ENCODE data around the gene ATF7. TPM values are rescaled to one million over a fixed set of nuclear protein-coding genes. Genes with fewer than 3 reads are reported as not detected.

ATF7 gene
- total and polyA plus RNA-seq, 10 donors, result 6.5 to 52.8 (median 35.4) TPM

DNA sequence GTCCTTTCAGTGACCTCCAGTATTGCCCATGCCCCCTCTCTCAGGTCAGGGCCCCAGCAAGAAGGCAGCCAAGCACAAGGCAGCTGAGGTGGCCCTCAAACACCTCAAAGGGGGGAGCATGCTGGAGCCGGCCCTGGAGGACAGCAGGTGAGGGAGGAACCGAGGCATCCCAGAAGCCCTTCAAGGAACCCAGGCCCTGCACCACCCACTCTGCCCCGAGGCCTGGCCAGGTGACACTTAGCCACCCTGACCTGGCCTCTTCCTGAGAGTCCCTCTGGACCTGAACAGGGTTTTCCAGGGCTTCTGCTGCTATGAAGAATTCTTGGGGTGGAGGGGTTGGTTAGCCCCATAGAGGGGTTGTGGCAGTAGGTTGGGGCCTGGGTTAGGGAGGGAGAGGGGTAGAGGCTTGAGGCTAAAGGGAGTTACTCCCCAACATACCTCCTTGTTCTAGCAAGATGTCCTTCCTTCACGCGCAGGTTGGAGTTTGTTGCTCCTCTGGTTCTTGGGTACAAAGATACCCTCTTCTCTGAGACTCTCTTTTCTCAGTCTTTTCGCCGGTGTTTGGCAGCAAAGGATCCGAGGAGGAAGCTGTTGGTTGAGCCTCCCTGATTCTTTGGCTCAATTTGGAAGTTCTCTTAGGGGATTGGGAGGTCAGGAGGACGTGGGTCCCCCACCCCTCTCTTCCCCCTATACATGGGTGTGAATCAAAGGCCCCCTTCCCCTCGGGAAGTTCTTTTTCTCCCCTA, 123.0 kb downstream of the ATF7 start:
- no peak for TF ChIP-seq POLR2A (IDR thresholded peaks at IDR 0.05)
- TF ChIP-seq CTCF (IDR thresholded peaks at IDR 0.05 in 8 of 11, conservative IDR thresholded peaks at IDR 0.05 in 3 of 11), result no peak
- no peak for TF ChIP-seq POLR2AphosphoS5 (IDR thresholded peaks at IDR 0.05)

GRCh38 chr12:53502331-53502730, 123.9 kb downstream of the ATF7 start:
- H3K27me3 ChIP-seq (replicated peaks in 1 of 7), result no peaks in the 10 kb centered on the region
- H3K4me1 ChIP-seq, result peaks cover 7 to 56% (median 42%) of the 10 kb centered on the region in 6 donors
- H3K27ac ChIP-seq, result peak overlapping the region in 5 of 8 donors; percentile 92 to 98 (median 96)
- H3K36me3 ChIP-seq, result peaks cover 0 to 46% (median 27%) of the 10 kb centered on the region in 6 donors
- H3K9me3 ChIP-seq, result no peaks in the 10 kb centered on the region
- no peak for TF ChIP-seq POLR2AphosphoS5 (IDR thresholded peaks at IDR 0.05)
- TF ChIP-seq CTCF (IDR thresholded peaks at IDR 0.05 in 8 of 11, conservative IDR thresholded peaks at IDR 0.05 in 3 of 11), result no peak
- no peak for TF ChIP-seq POLR2A (IDR thresholded peaks at IDR 0.05)
- intact Hi-C loops (cut with DNase I; ENCODE audit: low total_unique reads), result loop anchor here (10.0 kb wide), 1 partner anchor 48 kb away; the partner anchor contains the start of gene PCBP2
- no peak for DNase-seq
- peak overlapping the region in 5 of 8 donors; percentile 55 to 87 (median 64) for H3K4me3 ChIP-seq
- 70 to 86% (median 74%) methylated on average over 9 of the region's 9 CpGs for WGBS, 5 donors

More for the DNA sequence above, 123.0 kb downstream of the ATF7 start:
- WGBS, 5 donors, result 76 to 91% (median 83%) methylated on average over 9 to 10 of the region's 10 CpGs
- Histone ChIP-seq H3K27me3 (replicated peaks in 1 of 7) (no peaks in the 10 kb centered on the region), H3K27ac (peak overlapping the region in 5 of 8 donors; percentile 92 to 98 (median 96)), H3K4me1 (peaks cover 7 to 51% (median 40%) of the 10 kb centered on the region in 6 donors), H3K4me3 (no peak overlapping the region), H3K9me3 (no peaks in the 10 kb centered on the region), H3K36me3 (peaks cover 0 to 51% (median 30%) of the 10 kb centered on the region in 6 donors)
- no peak for DNase-seq
- intact Hi-C loops (cut with DNase I; ENCODE audit: low total_unique reads), result loop anchor here (10.0 kb wide), 1 partner anchor 48 kb away; the partner anchor contains the start of gene PCBP2

- DNase-seq, result peak; percentile 85
- TF ChIP-seq CTCF (IDR thresholded peaks at IDR 0.05 in 8 of 11, conservative IDR thresholded peaks at IDR 0.05 in 3 of 11) (no peak), POLR2A (IDR thresholded peaks at IDR 0.05) (no peak), POLR2AphosphoS5 (IDR thresholded peaks at IDR 0.05) (no peak)
- H3K9me3 ChIP-seq, result no peaks in the 10 kb centered on the region
- H3K27ac ChIP-seq, result peak overlapping the region; percentile 92 to 100 (median 96)
- H3K4me1 ChIP-seq, result peaks cover 7 to 62% (median 45%) of the 10 kb centered on the region in 6 donors
- peak overlapping the region; percentile 55 to 87 (median 66) for H3K4me3 ChIP-seq
- no peaks in the 10 kb centered on the region for H3K27me3 ChIP-seq (replicated peaks in 1 of 7)
- WGBS, 5 donors, result 57 to 73% (median 67%) methylated on average over 9 to 10 of the region's 10 CpGs
- H3K36me3 ChIP-seq, result peaks cover 0 to 39% (median 22%) of the 10 kb centered on the region in 6 donors
- intact Hi-C loops (cut with DNase I; ENCODE audit: low total_unique reads), result loop anchor here (10.0 kb wide), 1 partner anchor 47 kb away; the partner anchor contains the start of gene PCBP2
Observed at GRCh38 chr12:53501615-53502181, 124.5 kb downstream of the ATF7 start.

All from spleen (tissue), 11 donors.